CD4-positive, alpha-beta T cell (primary cell): ENCODE data around the gene GNG7. TPM values are rescaled to one million over a fixed set of nuclear protein-coding genes. Genes with fewer than 3 reads are reported as not detected.

Experiments
- ATAC-seq: fragments of 200-7000 bp; cut with Tn5 transposase; one replicate; pipeline ENCODE4 v1.10.0; 2022; ENCODE audit warnings: mild to moderate bottlenecking; ENCODE audit not compliant: poor library complexity
- CTCF ChIA-PET: fragments of 350-600 bp; sonication (Branson Sonifier 250); formaldehyde crosslinking; loops from one replicate; lab custom pipeline; 2021; ENCODE audit warnings: antibody characterized with exemption, inconsistent platforms; lab: Charles Lee
- POLR2A ChIA-PET: fragments of 350-600 bp; sonication (Branson Sonifier 250); formaldehyde crosslinking; loops from one replicate; lab custom pipeline; 2021; ENCODE audit warnings: antibody characterized with exemption, inconsistent platforms; lab: Charles Lee
- DNase-seq, 14 experiments: peaks; one replicate each; pipeline ENCODE4 v3.0.0-alpha.2; 2013 to 2020; ENCODE audit warnings: mixed read lengths in 2 of 14
- H3K27ac ChIP-seq, 2 donors: one replicate each; pipeline versions ENCODE4 v1.5.1 to v1.7.0; 2013; ENCODE audit warnings: low read length in 2 of 2, low read depth in 1 of 2, mild to moderate bottlenecking in 1 of 2
- H3K27me3 ChIP-seq, 2 experiments: 1 replicate in 1 of 2; 2 replicates in 1 of 2; pipeline versions ENCODE4 v1.6.1 to v1.7.0; 2013; ENCODE audit warnings: low read length in 2 of 2, control low read depth in 1 of 2, mild to moderate bottlenecking in 1 of 2, moderate library complexity in 1 of 2; ENCODE audit not compliant: insufficient read depth in 2 of 2, control insufficient read depth in 1 of 2
- H3K36me3 ChIP-seq: one replicate; pipeline ENCODE4 v1.6.1; 2013; ENCODE audit warnings: low read length, control low read depth; ENCODE audit not compliant: insufficient read depth
- H3K4me1 ChIP-seq: one replicate; pipeline ENCODE4 v1.6.1; 2013; ENCODE audit warnings: low read length, control low read depth; ENCODE audit not compliant: insufficient read depth
- H3K4me3 ChIP-seq: one replicate; pipeline ENCODE4 v1.5.1; 2013; ENCODE audit warnings: mild to moderate bottlenecking, low read length, moderate library complexity
- H3K9me3 ChIP-seq, 2 experiments: 1 replicate in 1 of 2; 2 replicates in 1 of 2; pipeline versions ENCODE4 v1.6.1 to v1.7.0; 2013; ENCODE audit warnings: low read length in 2 of 2, mild to moderate bottlenecking in 2 of 2, control low read depth in 1 of 2, moderate library complexity in 1 of 2; ENCODE audit not compliant: control insufficient read depth in 1 of 2, insufficient read depth in 1 of 2
- H3K27ac Mint-ChIP-seq: one replicate; pipeline ENCODE4 v1.8.0; 2020; ENCODE audit warnings: mixed read lengths
- H3K27me3 Mint-ChIP-seq: one replicate; pipeline ENCODE4 v1.8.0; 2021; ENCODE audit warnings: mixed read lengths
- H3K36me3 Mint-ChIP-seq: one replicate; pipeline ENCODE4 v1.8.0; 2021; ENCODE audit warnings: low read depth, mixed read lengths
- H3K4me1 Mint-ChIP-seq: one replicate; pipeline ENCODE4 v1.8.0; 2021; ENCODE audit warnings: low read depth, mixed read lengths
- H3K4me3 Mint-ChIP-seq: one replicate; pipeline ENCODE4 v1.8.0; 2020; ENCODE audit warnings: mild to moderate bottlenecking, mixed read lengths
- H3K9me3 Mint-ChIP-seq: one replicate; pipeline ENCODE4 v1.8.0; 2020; ENCODE audit warnings: mixed read lengths
- CTCF ChIP-seq: fragments of 200-600 bp; IDR thresholded peaks from one replicate; pipeline ENCODE4 v1.8.0; 2022; ENCODE audit warnings: antibody characterized with exemption, mild to moderate bottlenecking
- intact Hi-C, 2 experiments: fragments of 100-400 bp; cut with DNase I in 1 of 2; cut with micrococcal nuclease in 1 of 2; formaldehyde crosslinking; loops; one replicate each; pipeline versions ENCODE4 v1.15.1 to v1.9.0; 2023 to 2025; cut with DNase I, micrococcal nuclease
- total RNA-seq, 174 experiments: library from RNA in 2 of 174; stranded (reverse) in 2 of 174; gene quantifications; one replicate each; pipeline ENCODE4 v1.2.3 and lab custom pipeline; 2021 to 2026

The GNG7 gene
- total RNA-seq, 2 experiments from 2014 or later: 5.2 to 5.7 TPM

- ATAC-seq (no peak), DNase-seq (no peak)
- no peaks in the 10 kb centered on the region for H3K4me1 ChIP-seq
- ChIA-PET CTCF (no interaction called here), POLR2A (no interaction called here)
- Mint-ChIP-seq H3K9me3 (peaks cover under 1% of the 10 kb centered on the region), H3K4me3 (no peak overlapping the region), H3K27ac (no peak overlapping the region), H3K27me3 (no peaks in the 10 kb centered on the region), H3K4me1 (no peaks in the 10 kb centered on the region), H3K36me3 (no peaks in the 10 kb centered on the region)
- no peak overlapping the region for H3K27ac ChIP-seq
- H3K4me3 ChIP-seq: no peak overlapping the region
- no peaks in the 10 kb centered on the region for H3K27me3 ChIP-seq
- H3K9me3 ChIP-seq: no peaks in the 10 kb centered on the region
- H3K36me3 ChIP-seq: no peaks in the 10 kb centered on the region
- no peak for TF ChIP-seq CTCF
- intact Hi-C loops: no loop called here
These were observed 175.3 kb downstream of the GNG7 start for GRCh38 chr19:2527171-2527570.

GRCh38 chr19:2524840-2525723 lies 177.4 kb downstream of the GNG7 start:
- Histone ChIP-seq H3K27me3 (no peaks in the 10 kb centered on the region), H3K36me3 (no peaks in the 10 kb centered on the region), H3K9me3 (no peaks in the 10 kb centered on the region), H3K27ac (no peak overlapping the region), H3K4me1 (no peaks in the 10 kb centered on the region), H3K4me3 (no peak overlapping the region)
- no peak overlapping the region for H3K4me3 Mint-ChIP-seq
- H3K27ac Mint-ChIP-seq: no peak overlapping the region
- POLR2A ChIA-PET: no interaction called here
- no peak for TF ChIP-seq CTCF
- no peaks in the 10 kb centered on the region for H3K9me3 Mint-ChIP-seq
- DNase-seq: no peak
- intact Hi-C loops: no loop called here
- H3K36me3 Mint-ChIP-seq: no peaks in the 10 kb centered on the region
- H3K27me3 Mint-ChIP-seq: no peaks in the 10 kb centered on the region
- CTCF ChIA-PET: no interaction called here
- no peaks in the 10 kb centered on the region for H3K4me1 Mint-ChIP-seq
- no peak for ATAC-seq

GRCh38 chr19:2524361-2524839 lies 178.1 kb downstream of the GNG7 start:
- Mint-ChIP-seq H3K9me3 (no peaks in the 10 kb centered on the region), H3K36me3 (no peaks in the 10 kb centered on the region), H3K4me3 (no peak overlapping the region), H3K4me1 (no peaks in the 10 kb centered on the region), H3K27me3 (no peaks in the 10 kb centered on the region), H3K27ac (no peak overlapping the region)
- Histone ChIP-seq H3K9me3 (no peaks in the 10 kb centered on the region), H3K27me3 (no peaks in the 10 kb centered on the region), H3K36me3 (no peaks in the 10 kb centered on the region), H3K27ac (no peak overlapping the region), H3K4me1 (no peaks in the 10 kb centered on the region), H3K4me3 (no peak overlapping the region)
- ChIA-PET CTCF (no interaction called here), POLR2A (no interaction called here)
- ATAC-seq: no peak
- no peak for TF ChIP-seq CTCF
- intact Hi-C loops: no loop called here
- DNase-seq: no peak
